AG10803 (cell line): Measurements from ENCODE around the gene CLEC16A.
"Not testable (repeated sequence)": the region's sequence is repeated elsewhere in the genome, so short reads cannot be mapped to it uniquely, and the experiment has no call there.

Experiments
- DNase-seq: peaks from one replicate; pipeline ENCODE4 v3.0.0; 2010; ENCODE audit warnings: low read depth
- H3K4me3 ChIP-seq: 2 replicates; pipeline ENCODE4 v1.5.1; 2011; ENCODE audit warnings: mild to moderate bottlenecking, low read length, control low read depth
- TF ChIP-seq, protein P1 (sequence below): conservative IDR thresholded peaks from 2 replicates; pipeline ENCODE4 v1.5.1; 2011; ENCODE audit warnings: mild to moderate bottlenecking, low read length, control low read depth, inconsistent platforms

CLEC16A gene

DNA sequence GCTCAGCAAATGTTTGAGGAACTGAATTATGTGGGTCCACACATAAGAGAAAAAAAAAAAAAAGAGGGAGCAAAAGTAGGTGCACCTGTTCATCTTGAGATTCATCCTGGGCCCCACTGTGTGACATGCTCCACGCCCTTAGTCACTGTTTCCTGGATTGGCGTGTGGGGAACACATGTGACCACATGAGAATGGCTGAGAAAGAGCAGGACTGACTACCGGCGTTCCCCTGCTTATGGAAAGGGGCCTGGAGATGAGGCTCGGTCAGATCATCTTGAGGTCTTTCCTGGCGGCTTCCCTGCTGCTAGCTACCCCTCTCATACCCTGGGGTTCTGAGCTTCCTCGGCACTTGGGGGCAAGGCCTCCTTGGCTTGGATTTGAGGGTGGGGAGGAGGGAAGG is 6.0 kb upstream of the CLEC16A start:
- TF ChIP-seq, protein P1, sequence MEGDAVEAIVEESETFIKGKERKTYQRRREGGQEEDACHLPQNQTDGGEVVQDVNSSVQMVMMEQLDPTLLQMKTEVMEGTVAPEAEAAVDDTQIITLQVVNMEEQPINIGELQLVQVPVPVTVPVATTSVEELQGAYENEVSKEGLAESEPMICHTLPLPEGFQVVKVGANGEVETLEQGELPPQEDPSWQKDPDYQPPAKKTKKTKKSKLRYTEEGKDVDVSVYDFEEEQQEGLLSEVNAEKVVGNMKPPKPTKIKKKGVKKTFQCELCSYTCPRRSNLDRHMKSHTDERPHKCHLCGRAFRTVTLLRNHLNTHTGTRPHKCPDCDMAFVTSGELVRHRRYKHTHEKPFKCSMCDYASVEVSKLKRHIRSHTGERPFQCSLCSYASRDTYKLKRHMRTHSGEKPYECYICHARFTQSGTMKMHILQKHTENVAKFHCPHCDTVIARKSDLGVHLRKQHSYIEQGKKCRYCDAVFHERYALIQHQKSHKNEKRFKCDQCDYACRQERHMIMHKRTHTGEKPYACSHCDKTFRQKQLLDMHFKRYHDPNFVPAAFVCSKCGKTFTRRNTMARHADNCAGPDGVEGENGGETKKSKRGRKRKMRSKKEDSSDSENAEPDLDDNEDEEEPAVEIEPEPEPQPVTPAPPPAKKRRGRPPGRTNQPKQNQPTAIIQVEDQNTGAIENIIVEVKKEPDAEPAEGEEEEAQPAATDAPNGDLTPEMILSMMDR: no peak
- H3K4me3 ChIP-seq: peak overlapping the region; percentile 18
- no peak for DNase-seq

DNA sequence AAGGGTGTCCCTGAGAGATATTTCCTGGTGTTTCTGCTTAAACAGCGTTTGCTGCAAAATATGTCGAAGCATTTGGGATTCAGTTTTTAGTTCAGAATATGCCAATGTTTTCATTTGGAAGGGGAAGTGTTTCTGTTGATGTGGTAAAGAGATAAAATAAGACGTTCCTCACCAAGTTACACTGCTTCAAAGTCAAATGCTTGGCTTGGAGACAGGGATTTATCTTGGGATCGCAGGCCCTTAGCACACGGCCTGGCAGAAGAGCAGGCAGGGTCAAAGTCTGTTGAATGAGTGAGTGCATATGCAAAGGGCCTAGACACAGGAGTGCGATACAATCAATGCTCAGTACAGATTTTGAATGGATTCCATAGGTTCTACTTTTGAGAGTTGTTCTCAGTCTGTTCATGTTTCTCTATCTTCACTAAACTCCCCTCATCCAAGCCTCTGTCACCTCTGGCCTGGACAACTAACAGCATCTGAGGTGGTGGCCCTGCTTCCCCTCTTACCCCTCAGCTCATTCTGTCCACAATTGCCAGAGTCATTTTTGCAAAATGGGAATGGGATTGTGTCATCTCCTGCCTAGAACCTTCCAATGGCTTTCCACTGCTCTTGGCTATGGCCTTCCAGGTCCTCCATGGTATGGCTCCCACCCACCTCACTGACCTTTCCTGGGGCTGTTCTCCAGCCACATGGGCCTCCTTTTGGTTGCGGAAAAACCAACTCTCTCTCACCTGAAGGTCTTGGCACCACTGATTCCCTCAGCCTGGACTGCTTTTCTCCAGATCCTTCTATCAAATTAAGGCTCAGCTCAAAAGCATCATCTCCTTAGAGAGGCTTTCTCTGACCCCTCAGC is 5.3 kb upstream of the CLEC16A start:
- DNase-seq: no peak
- TF ChIP-seq, protein P1: no peak
- H3K4me3 ChIP-seq: peak overlapping the region; percentile 22

DNA sequence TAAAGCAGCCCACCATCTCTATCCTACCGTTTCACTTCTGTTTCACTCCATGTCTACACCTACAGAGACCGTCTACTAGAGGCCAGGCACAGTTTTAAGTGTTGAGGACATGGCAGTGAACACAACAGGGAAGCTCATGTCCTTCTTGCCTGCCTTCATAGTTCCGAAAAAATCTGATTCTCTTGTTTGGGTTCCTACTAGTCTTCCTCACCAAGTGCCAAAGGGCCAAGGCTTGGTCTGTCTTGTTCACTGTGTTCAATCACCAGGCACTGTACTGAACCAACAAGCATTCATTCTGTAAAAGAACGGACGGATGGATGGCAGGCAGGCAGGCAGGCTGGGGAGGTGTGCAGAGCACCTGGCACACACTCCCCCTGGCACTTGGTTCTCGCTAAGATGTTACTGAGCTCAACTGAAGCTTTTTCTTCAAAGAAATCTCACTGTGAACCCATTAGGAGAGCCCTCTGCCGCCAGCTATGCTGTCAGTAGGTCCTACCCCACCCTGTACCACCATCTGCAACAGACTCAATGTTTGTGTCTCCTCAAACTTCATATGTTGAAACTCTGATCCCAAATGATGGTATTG is 4.6 kb upstream of the CLEC16A start:
- peak overlapping the region; percentile 77 for H3K4me3 ChIP-seq
- TF ChIP-seq, protein P1: no peak
- no peak for DNase-seq

DNA sequence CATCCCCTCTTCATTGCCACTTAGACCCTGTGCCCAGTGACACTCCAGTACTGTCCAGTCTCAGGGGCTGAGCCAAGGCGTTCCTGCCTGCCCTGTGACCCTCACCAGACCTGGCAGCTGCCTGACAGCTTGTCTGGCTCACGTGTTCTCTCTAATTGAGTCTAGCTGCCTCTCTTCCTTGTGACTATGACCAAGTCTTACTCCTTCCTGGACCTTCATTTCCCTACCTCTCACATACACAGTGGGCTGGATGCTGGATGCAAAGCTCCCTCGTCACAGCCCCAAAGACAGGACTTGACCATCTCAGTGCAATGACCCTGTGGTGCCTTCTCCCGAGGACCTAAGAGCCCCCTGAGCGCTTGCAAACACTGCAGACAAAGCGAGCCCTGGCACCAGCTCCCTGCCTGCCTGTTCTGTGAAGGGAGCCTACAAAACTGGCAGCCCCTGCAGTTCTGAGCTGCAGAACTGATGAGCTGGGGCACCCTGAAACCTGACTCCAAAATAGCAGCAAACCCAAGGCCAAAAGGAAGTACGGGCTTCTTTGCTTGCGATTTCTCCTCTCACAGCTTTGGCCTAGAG is 3.8 kb upstream of the CLEC16A start:
- TF ChIP-seq, protein P1: no peak
- H3K4me3 ChIP-seq: peak overlapping the region; percentile 77
- DNase-seq: no peak

DNA sequence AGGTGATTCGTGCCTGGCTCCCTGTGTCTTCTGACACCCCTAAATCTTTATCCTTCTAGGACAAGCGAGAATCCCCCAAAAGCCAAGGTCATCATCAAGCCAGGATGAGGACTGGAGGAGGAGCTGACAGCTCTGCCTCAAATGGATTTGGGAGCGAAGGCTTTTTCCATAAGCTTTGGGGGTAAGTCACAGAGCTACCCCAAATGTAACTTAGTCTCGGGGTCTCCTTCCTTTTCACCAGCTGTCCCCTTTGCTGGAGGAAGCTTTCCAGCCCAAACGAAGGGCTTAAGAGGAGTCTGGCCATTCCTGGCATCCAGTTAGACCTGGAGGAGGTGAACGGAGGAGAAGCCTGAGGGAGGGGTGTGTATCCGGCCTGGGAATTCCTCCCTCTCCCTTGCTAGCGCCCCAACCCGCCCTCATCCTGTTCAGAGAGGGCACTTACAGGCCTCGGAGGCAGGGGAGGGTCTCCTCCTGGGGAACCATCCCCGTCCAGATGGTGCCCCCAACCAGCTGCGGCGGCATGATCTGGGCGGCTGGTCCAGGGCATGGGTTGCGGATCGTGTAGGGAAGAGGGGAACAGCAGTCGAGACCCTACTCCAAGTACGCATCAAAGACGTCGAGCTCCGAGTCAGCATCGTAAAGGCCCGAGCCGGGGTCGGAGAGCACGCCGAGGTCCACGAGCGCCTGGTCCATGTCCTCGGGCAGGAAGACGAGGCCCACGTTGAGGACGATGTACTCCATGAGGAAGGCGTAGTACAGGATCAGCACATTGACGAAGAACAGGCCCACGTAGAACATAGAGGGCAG is 3.0 kb upstream of the CLEC16A start:
- TF ChIP-seq, protein P1: no peak
- no peak for DNase-seq
- H3K4me3 ChIP-seq: peak overlapping the region; percentile 77

DNA sequence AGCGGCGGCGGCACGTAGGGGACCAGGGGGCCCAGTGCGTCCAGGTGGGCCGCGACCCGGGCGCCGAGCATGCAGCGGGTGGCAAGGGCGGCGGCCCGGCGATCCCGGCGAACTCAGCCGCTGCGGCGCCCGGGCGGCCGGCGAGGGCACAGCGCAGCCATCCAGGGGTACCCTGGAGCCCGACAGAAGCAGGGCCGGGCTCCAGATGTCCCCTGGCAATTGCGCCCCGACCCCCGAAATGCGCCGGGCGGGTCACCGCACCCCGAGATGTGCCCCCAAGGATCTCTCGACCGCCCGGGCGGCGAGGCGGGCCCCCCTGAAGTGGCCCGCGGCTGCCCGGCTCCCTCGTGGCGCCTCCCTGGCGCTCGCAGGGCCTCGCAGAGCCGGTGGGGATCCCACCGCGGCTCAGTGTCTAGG is 2.4 kb upstream of the CLEC16A start:
- DNase-seq: not testable (repeated sequence)
- H3K4me3 ChIP-seq: peak overlapping the region; percentile 77
